H9 (cell line): Measurements from ENCODE around the gene NSUN5. TPM values are rescaled to one million over a fixed set of nuclear protein-coding genes. Genes with fewer than 3 reads are reported as not detected.
A peak's percentile ranks its signal among the peaks of the same experiment; 100 is the strongest.

Source experiments
- DNase-seq: peaks from one replicate; pipeline ENCODE4 v3.0.0-alpha.2; 2017
- H2AFZ ChIP-seq: one replicate; pipeline ENCODE4 v1.6.1; 2013; ENCODE audit warnings: mild to moderate bottlenecking, low read length, control low read depth, moderate library complexity
- H2AK5ac ChIP-seq: 2 replicates; pipeline ENCODE4 v1.6.1; 2013; ENCODE audit warnings: low read length, control low read depth, mixed read lengths; ENCODE audit not compliant: insufficient read length
- H2BK120ac ChIP-seq: one replicate; pipeline ENCODE4 v1.6.1; 2013; ENCODE audit warnings: low read depth, mild to moderate bottlenecking, low read length, control low read depth, inconsistent platforms; ENCODE audit not compliant: poor library complexity, severe bottlenecking
- H2BK12ac ChIP-seq: 2 replicates; pipeline ENCODE4 v1.6.1; 2013; ENCODE audit warnings: low read length, control low read depth, mixed read lengths, low read depth; ENCODE audit not compliant: insufficient read length
- H2BK15ac ChIP-seq: 2 replicates; pipeline ENCODE4 v1.6.1; 2013; ENCODE audit warnings: low read depth, low read length, control low read depth
- H2BK20ac ChIP-seq: one replicate; pipeline ENCODE4 v1.6.1; 2013; ENCODE audit warnings: low read depth, mild to moderate bottlenecking, low read length, control low read depth, inconsistent platforms; ENCODE audit not compliant: poor library complexity, severe bottlenecking
- H2BK5ac ChIP-seq: 2 replicates; pipeline ENCODE4 v1.6.1; 2013; ENCODE audit warnings: low read length, control low read depth, mixed read lengths; ENCODE audit not compliant: insufficient read length
- H3K14ac ChIP-seq: 2 replicates; pipeline ENCODE4 v1.6.1; 2013; ENCODE audit warnings: low read length, control low read depth; ENCODE audit not compliant: insufficient read depth
- H3K18ac ChIP-seq: 2 replicates; pipeline ENCODE4 v1.6.1; 2013; ENCODE audit warnings: low read depth, mild to moderate bottlenecking, mixed read lengths, low read length, control low read depth; ENCODE audit not compliant: insufficient read length
- H3K23ac ChIP-seq: 2 replicates; pipeline ENCODE4 v1.6.1; 2013; ENCODE audit warnings: low read length, control low read depth, mixed read lengths, low read depth; ENCODE audit not compliant: insufficient read length
- H3K23me2 ChIP-seq: 2 replicates; pipeline ENCODE4 v1.6.1; 2013; ENCODE audit warnings: low read depth, mild to moderate bottlenecking, mixed read lengths, low read length, control low read depth; ENCODE audit not compliant: insufficient read length, poor library complexity, severe bottlenecking
- H3K27ac ChIP-seq: 2 replicates; pipeline ENCODE4 v1.5.1; 2013; ENCODE audit warnings: low read length, control low read depth, mixed read lengths, low read depth; ENCODE audit not compliant: insufficient read length
- H3K27me3 ChIP-seq: 2 replicates; pipeline ENCODE4 v1.6.1; 2013; ENCODE audit warnings: low read length, control low read depth, inconsistent platforms; ENCODE audit not compliant: insufficient read depth
- H3K4ac ChIP-seq: 2 replicates; pipeline ENCODE4 v1.6.1; 2013; ENCODE audit warnings: low read depth, mild to moderate bottlenecking, control low read depth, inconsistent platforms, low read length, moderate library complexity
- H3K4me1 ChIP-seq: 2 replicates; pipeline ENCODE4 v1.6.1; 2013; ENCODE audit warnings: low read length, control low read depth, inconsistent platforms; ENCODE audit not compliant: insufficient read depth
- H3K4me2 ChIP-seq: 2 replicates; pipeline ENCODE4 v1.6.1; 2013; ENCODE audit warnings: low read length, control low read depth, mixed read lengths; ENCODE audit not compliant: insufficient read length, insufficient read depth
- H3K56ac ChIP-seq: 2 replicates; pipeline ENCODE4 v1.6.1; 2013; ENCODE audit warnings: low read depth, mild to moderate bottlenecking, mixed read lengths, low read length, control low read depth; ENCODE audit not compliant: insufficient read length
- H3K79me1 ChIP-seq: 2 replicates; pipeline ENCODE4 v1.6.1; 2013; ENCODE audit warnings: low read depth, mild to moderate bottlenecking, moderate library complexity, low read length, control low read depth, inconsistent platforms; ENCODE audit not compliant: insufficient read depth, poor library complexity, severe bottlenecking
- H3K79me2 ChIP-seq: 2 replicates; pipeline ENCODE4 v1.6.1; 2013; ENCODE audit warnings: low read length, control low read depth, inconsistent platforms; ENCODE audit not compliant: insufficient read depth
- H3K9ac ChIP-seq: 2 replicates; pipeline ENCODE4 v1.6.1; 2013; ENCODE audit warnings: low read length, control low read depth, mixed read lengths; ENCODE audit not compliant: insufficient read length; ENCODE audit errors: extremely low read depth
- H3K9me3 ChIP-seq: one replicate; pipeline ENCODE4 v1.6.1; 2013; ENCODE audit warnings: low read depth, low read length, inconsistent platforms; ENCODE audit not compliant: control insufficient read depth
- H3T11ph ChIP-seq: one replicate; pipeline ENCODE4 v1.6.1; 2013; ENCODE audit warnings: mild to moderate bottlenecking, low read length, control low read depth, inconsistent platforms
- H4K20me1 ChIP-seq: one replicate; pipeline ENCODE4 v1.6.1; 2013; ENCODE audit not compliant: control insufficient read depth, insufficient read length, insufficient read depth
- H4K5ac ChIP-seq: 2 replicates; pipeline ENCODE4 v1.6.1; 2013; ENCODE audit warnings: low read depth, mild to moderate bottlenecking, mixed read lengths, low read length, control low read depth; ENCODE audit not compliant: insufficient read length
- H4K8ac ChIP-seq: replicated peaks from 2 replicates; pipeline ENCODE4 v1.6.1; 2013; ENCODE audit warnings: low read length, control low read depth, mixed read lengths, low read depth; ENCODE audit not compliant: insufficient read length
- H4K91ac ChIP-seq: 2 replicates; pipeline ENCODE4 v1.6.1; 2013; ENCODE audit warnings: low read depth, mild to moderate bottlenecking, moderate library complexity, mixed read lengths, low read length, control low read depth; ENCODE audit not compliant: insufficient read length
- H3K27ac Mint-ChIP-seq, 3 experiments: 2 replicates in 2 of 3; 3 replicates in 1 of 3; pipeline ENCODE4 v1.8.0; 2020 to 2021; ENCODE audit warnings: mixed read lengths in 3 of 3, mild to moderate bottlenecking in 1 of 3, moderate library complexity in 1 of 3
- H3K27me3 Mint-ChIP-seq: 2 replicates; pipeline ENCODE4 v1.8.0; 2021; ENCODE audit warnings: low read depth, mild to moderate bottlenecking, moderate library complexity, mixed read lengths
- H3K36me3 Mint-ChIP-seq, 3 experiments: 2 replicates in 2 of 3; 3 replicates in 1 of 3; pipeline ENCODE4 v1.8.0; 2020 to 2021; ENCODE audit warnings: low read depth in 3 of 3, mixed read lengths in 3 of 3; ENCODE audit not compliant: insufficient read depth in 1 of 3
- H3K4me1 Mint-ChIP-seq, 2 experiments: 2 replicates each; pipeline ENCODE4 v1.8.0; 2020; ENCODE audit warnings: mixed read lengths in 2 of 2
- H3K4me3 Mint-ChIP-seq, 2 experiments: 2 replicates in 1 of 2; 3 replicates in 1 of 2; pipeline ENCODE4 v1.8.0; 2020 to 2021; ENCODE audit warnings: mild to moderate bottlenecking in 2 of 2, mixed read lengths in 2 of 2, moderate library complexity in 1 of 2
- H3K9me3 Mint-ChIP-seq, 2 experiments: 2 replicates in 1 of 2; 3 replicates in 1 of 2; pipeline ENCODE4 v1.8.0; 2020; ENCODE audit warnings: mild to moderate bottlenecking in 2 of 2, mixed read lengths in 2 of 2, moderate library complexity in 1 of 2
- CTCF ChIP-seq: fragments of 200-600 bp; sonication (generic); conservative IDR thresholded peaks from 3 replicates; pipeline ENCODE4 v1.8.0; 2021; ENCODE audit warnings: antibody characterized with exemption, mild to moderate bottlenecking
- WGBS: extraction: QIAGEN DNeasy Blood & Tissue Kit; methylation state at CpG from one replicate; pipeline ENCODE4 v1.1.7; 2013; ENCODE audit warnings: missing lambda C conversion rate, low lambda C conversion rate, mixed read lengths; ENCODE audit not compliant: insufficient read length; ENCODE audit errors: extremely low coverage; 5-methylcytosine and 5-hydroxymethylcytosine counted together
- total RNA-seq: library from RNA; stranded (reverse); gene quantifications from 2 replicates; pipeline ENCODE4 v1.2.1, GENCODE V29; 2021

Gene NSUN5
- total RNA-seq, 1 experiment from 2014 or later, result 64.2 TPM

- no peak overlapping the region for H3K23ac ChIP-seq
- no peak overlapping the region for H3K4ac ChIP-seq
- no peak overlapping the region for H2BK20ac ChIP-seq
- no peaks in the 10 kb centered on the region for H3K9me3 ChIP-seq
- H4K91ac ChIP-seq, result no peak overlapping the region
- no peak overlapping the region for H2BK15ac ChIP-seq
- no peak overlapping the region for H4K8ac ChIP-seq
- no peaks in the 10 kb centered on the region for H3K27me3 ChIP-seq
- no peak overlapping the region for H3K56ac ChIP-seq
- H3K14ac ChIP-seq, result no peak overlapping the region
- Mint-ChIP-seq H3K9me3 (no peaks in the 10 kb centered on the region), H3K4me1 (peaks cover 27 to 28% of the 10 kb centered on the region in 2 experiments), H3K27ac (peak overlapping the region in 1 of 3 experiments; percentile 90; a peak in 1 of 7 replicates), H3K36me3 (no peaks in the 10 kb centered on the region; a peak in 1 of 7 replicates), H3K27me3 (peaks cover 5% of the 10 kb centered on the region; the same call in 1 of the 2 replicates), H3K4me3 (no peak overlapping the region)
- no peak overlapping the region for H2AK5ac ChIP-seq
- H2BK5ac ChIP-seq, result no peak overlapping the region
- H3K23me2 ChIP-seq, result no peaks in the 10 kb centered on the region
- no peaks in the 10 kb centered on the region for H3K79me1 ChIP-seq
- H2BK120ac ChIP-seq, result no peak overlapping the region
- no peak overlapping the region for H3K4me2 ChIP-seq
- H3K9ac ChIP-seq, result no peak overlapping the region
- H4K20me1 ChIP-seq, result no peaks in the 10 kb centered on the region
- TF ChIP-seq CTCF, result no peak
- H3K27ac ChIP-seq, result no peak overlapping the region
- peaks cover 5% of the 10 kb centered on the region; the same call in 1 of the 2 replicates for H3K4me1 ChIP-seq
- H3T11ph ChIP-seq, result no peak overlapping the region
- no peak overlapping the region for H2AFZ ChIP-seq
- no peak overlapping the region for H4K5ac ChIP-seq
- peak overlapping the region; percentile 51 for H2BK12ac ChIP-seq
- DNase-seq, result no peak
- no peaks in the 10 kb centered on the region for H3K79me2 ChIP-seq
- no peak overlapping the region for H3K18ac ChIP-seq
- no CpG with 5 or more reads among the region's 8 CpGs for WGBS
These were observed 33.3 kb upstream of the NSUN5 start for GRCh38 chr7:73341877-73342276.
